Measurements from ENCODE around the gene COA6. TPM values are rescaled to one million over a fixed set of nuclear protein-coding genes. Genes with fewer than 3 reads are reported as not detected.

The COA6 gene
- total and polyA plus RNA-seq, 2 of the 13 experiments (the other 11 are each of a cell fraction or from before 2014, with no cell fraction given), result 32.4 to 104 TPM

DNA sequence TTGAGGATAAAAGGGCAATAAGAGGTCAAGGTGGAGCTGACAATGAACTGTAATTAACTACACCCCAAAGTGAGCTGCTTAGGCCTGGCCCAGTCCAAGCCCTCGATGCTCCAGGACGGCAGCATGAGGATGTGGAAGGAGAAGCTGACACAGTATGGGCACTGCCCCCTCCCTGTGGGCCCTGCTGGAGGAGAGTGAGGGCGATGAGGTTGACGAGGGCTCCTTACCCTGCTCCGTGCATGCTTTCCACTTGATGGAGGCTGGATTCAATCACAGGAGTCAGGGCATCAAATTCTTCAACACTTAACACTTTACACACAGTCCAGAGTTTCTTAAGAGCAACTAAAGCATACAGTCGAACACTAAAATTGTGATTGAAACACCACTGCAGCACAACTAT is 32.4 kb downstream of the COA6 start:
- H4K20me1 ChIP-seq (ENCODE audit: insufficient read depth, low read length), result no peaks in the 10 kb centered on the region; the same call in 1 of the 2 replicates
- no peaks in the 10 kb centered on the region for H3K79me2 ChIP-seq (ENCODE audit: insufficient read depth, low read length)
- FAIRE-seq (no peak), ATAC-seq (no peak), DNase-seq (ENCODE audit: low spot score) (no peak)
- TF ChIP-seq POLR2AphosphoS2 (IDR thresholded peaks at IDR 0.05; ENCODE audit: low read depth, low read length), result no peak
- TF ChIP-seq, protein P1, sequence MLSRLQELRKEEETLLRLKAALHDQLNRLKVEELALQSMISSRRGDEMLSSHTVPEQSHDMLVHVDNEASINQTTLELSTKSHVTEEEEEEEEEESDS (CRISPR knock-in tag; IDR thresholded peaks at IDR 0.05; ENCODE audit: borderline replicate concordance), result no peak
- TF ChIP-seq, protein P2, sequence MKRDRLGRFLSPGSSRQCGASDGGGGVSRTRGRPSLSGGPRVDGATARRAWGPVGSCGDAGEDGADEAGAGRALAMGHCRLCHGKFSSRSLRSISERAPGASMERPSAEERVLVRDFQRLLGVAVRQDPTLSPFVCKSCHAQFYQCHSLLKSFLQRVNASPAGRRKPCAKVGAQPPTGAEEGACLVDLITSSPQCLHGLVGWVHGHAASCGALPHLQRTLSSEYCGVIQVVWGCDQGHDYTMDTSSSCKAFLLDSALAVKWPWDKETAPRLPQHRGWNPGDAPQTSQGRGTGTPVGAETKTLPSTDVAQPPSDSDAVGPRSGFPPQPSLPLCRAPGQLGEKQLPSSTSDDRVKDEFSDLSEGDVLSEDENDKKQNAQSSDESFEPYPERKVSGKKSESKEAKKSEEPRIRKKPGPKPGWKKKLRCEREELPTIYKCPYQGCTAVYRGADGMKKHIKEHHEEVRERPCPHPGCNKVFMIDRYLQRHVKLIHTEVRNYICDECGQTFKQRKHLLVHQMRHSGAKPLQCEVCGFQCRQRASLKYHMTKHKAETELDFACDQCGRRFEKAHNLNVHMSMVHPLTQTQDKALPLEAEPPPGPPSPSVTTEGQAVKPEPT (CRISPR knock-in tag; IDR thresholded peaks at IDR 0.05; ENCODE audit: low read depth), result no peak
- no peak for TF ChIP-seq HDAC6 (IDR thresholded peaks at IDR 0.05; ENCODE audit: low read depth, low read length)
- TF ChIP-seq REPIN1 (CRISPR knock-in tag; IDR thresholded peaks at IDR 0.05; ENCODE audit: borderline replicate concordance, low read depth), result no peak
- no peak for TF ChIP-seq ZNF607 (CRISPR knock-in tag; IDR thresholded peaks at IDR 0.05; ENCODE audit: borderline replicate concordance)
- intact Hi-C loops (cut with micrococcal nuclease; ENCODE audit: unreplicated experiment) (no loop called here), in situ Hi-C loops (cut with HindIII; ENCODE audit: extremely low pct_ligation_motif_present, low pct_unique_long_range_greater_than_20kb) (no loop called here)
- WGBS (ENCODE audit: low lambda C conversion rate), result 93% methylated on average over 6 of the region's 6 CpGs
- H3K9ac ChIP-seq (ENCODE audit: insufficient read depth, low read depth, low read length), result no peak overlapping the region
- CTCF ChIA-PET (ENCODE audit: low intra/inter-chr PET ratio, low total read pairs), result no interaction called here
- peaks cover 3 to 23% of the 10 kb centered on the region in 2 experiments; a peak in 4 of 5 replicates for H3K36me3 ChIP-seq (replicated peaks in 1 of 2; ENCODE audit: control insufficient read depth in 1 of 2, insufficient read depth in 2 of 2, low read length in 2 of 2)
- H3K9me3 ChIP-seq (ENCODE audit: low read length), result no peaks in the 10 kb centered on the region
- no peaks in the 10 kb centered on the region; a peak in 1 of 5 replicates for H3K27me3 ChIP-seq (ENCODE audit: control insufficient read depth in 1 of 2, insufficient read depth in 2 of 2, low read length in 2 of 2)
- H3K4me3 ChIP-seq (replicated peaks in 1 of 3; ENCODE audit: insufficient read depth in 1 of 3, low read depth in 2 of 3, low read length in 3 of 3), result no peak overlapping the region
- peaks cover 4% of the 10 kb centered on the region; the same call in 1 of the 2 replicates for H3K4me1 ChIP-seq (ENCODE audit: insufficient read depth, low read length)
- no TSS peak for BruUV-seq (replicated peaks)
- H3K27ac ChIP-seq (ENCODE audit: extremely low read length, insufficient read depth, low read length), result no peak overlapping the region
- H2AFZ ChIP-seq (ENCODE audit: low read length), result no peak overlapping the region
- POLR2A ChIA-PET, result no interaction called here
- no peak overlapping the region for H3K4me2 ChIP-seq (ENCODE audit: low read depth, low read length)

DNA sequence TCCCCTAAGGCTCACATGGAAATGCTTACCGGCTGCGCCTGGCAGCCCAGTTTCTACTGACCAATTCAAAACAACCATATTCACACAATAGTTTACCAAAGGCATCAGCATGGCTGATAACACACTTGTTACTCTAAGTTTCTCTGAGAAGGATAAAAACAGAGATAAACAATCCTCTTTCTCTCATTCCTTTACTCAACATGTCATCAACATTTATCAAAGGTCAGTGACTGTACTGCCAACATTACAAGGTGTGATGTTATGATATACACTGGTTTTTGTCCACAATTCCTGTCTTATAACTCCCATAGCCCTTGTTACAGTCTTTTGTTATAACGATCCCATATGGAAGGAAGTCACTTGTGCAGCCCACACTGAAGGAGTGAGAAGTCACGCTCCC is 33.6 kb downstream of the COA6 start:
- H3K4me1 ChIP-seq (ENCODE audit: insufficient read depth, low read length), result peaks cover 4% of the 10 kb centered on the region; the same call in 1 of the 2 replicates
- in situ Hi-C loops (cut with HindIII; ENCODE audit: extremely low pct_ligation_motif_present, low pct_unique_long_range_greater_than_20kb) (no loop called here), intact Hi-C loops (cut with micrococcal nuclease; ENCODE audit: unreplicated experiment) (no loop called here)
- ChIA-PET POLR2A (no interaction called here), CTCF (ENCODE audit: low intra/inter-chr PET ratio, low total read pairs) (no interaction called here)
- DNase-seq (ENCODE audit: low spot score) (no peak), ATAC-seq (no peak), FAIRE-seq (no peak)
- H3K9ac ChIP-seq (ENCODE audit: insufficient read depth, low read depth, low read length), result no peak overlapping the region
- no TSS peak for BruUV-seq (replicated peaks)
- peaks cover 3 to 29% of the 10 kb centered on the region in 2 experiments; a peak in 4 of 5 replicates for H3K36me3 ChIP-seq (replicated peaks in 1 of 2; ENCODE audit: control insufficient read depth in 1 of 2, insufficient read depth in 2 of 2, low read length in 2 of 2)
- H2AFZ ChIP-seq (ENCODE audit: low read length), result no peak overlapping the region
- no peaks in the 10 kb centered on the region for H3K9me3 ChIP-seq (ENCODE audit: low read length)
- WGBS (ENCODE audit: low lambda C conversion rate), result 99% methylated on average over 4 of the region's 4 CpGs
- H3K79me2 ChIP-seq (ENCODE audit: insufficient read depth, low read length), result no peaks in the 10 kb centered on the region
- no peak overlapping the region for H3K27ac ChIP-seq (ENCODE audit: extremely low read length, insufficient read depth, low read length)
- H3K4me2 ChIP-seq (ENCODE audit: low read depth, low read length), result no peak overlapping the region
- H4K20me1 ChIP-seq (ENCODE audit: insufficient read depth, low read length), result no peaks in the 10 kb centered on the region; the same call in 1 of the 2 replicates
- no peaks in the 10 kb centered on the region; a peak in 1 of 5 replicates for H3K27me3 ChIP-seq (ENCODE audit: control insufficient read depth in 1 of 2, insufficient read depth in 2 of 2, low read length in 2 of 2)
- H3K4me3 ChIP-seq (replicated peaks in 1 of 3; ENCODE audit: insufficient read depth in 1 of 3, low read depth in 2 of 3, low read length in 3 of 3), result no peak overlapping the region
- TF ChIP-seq, protein P3, sequence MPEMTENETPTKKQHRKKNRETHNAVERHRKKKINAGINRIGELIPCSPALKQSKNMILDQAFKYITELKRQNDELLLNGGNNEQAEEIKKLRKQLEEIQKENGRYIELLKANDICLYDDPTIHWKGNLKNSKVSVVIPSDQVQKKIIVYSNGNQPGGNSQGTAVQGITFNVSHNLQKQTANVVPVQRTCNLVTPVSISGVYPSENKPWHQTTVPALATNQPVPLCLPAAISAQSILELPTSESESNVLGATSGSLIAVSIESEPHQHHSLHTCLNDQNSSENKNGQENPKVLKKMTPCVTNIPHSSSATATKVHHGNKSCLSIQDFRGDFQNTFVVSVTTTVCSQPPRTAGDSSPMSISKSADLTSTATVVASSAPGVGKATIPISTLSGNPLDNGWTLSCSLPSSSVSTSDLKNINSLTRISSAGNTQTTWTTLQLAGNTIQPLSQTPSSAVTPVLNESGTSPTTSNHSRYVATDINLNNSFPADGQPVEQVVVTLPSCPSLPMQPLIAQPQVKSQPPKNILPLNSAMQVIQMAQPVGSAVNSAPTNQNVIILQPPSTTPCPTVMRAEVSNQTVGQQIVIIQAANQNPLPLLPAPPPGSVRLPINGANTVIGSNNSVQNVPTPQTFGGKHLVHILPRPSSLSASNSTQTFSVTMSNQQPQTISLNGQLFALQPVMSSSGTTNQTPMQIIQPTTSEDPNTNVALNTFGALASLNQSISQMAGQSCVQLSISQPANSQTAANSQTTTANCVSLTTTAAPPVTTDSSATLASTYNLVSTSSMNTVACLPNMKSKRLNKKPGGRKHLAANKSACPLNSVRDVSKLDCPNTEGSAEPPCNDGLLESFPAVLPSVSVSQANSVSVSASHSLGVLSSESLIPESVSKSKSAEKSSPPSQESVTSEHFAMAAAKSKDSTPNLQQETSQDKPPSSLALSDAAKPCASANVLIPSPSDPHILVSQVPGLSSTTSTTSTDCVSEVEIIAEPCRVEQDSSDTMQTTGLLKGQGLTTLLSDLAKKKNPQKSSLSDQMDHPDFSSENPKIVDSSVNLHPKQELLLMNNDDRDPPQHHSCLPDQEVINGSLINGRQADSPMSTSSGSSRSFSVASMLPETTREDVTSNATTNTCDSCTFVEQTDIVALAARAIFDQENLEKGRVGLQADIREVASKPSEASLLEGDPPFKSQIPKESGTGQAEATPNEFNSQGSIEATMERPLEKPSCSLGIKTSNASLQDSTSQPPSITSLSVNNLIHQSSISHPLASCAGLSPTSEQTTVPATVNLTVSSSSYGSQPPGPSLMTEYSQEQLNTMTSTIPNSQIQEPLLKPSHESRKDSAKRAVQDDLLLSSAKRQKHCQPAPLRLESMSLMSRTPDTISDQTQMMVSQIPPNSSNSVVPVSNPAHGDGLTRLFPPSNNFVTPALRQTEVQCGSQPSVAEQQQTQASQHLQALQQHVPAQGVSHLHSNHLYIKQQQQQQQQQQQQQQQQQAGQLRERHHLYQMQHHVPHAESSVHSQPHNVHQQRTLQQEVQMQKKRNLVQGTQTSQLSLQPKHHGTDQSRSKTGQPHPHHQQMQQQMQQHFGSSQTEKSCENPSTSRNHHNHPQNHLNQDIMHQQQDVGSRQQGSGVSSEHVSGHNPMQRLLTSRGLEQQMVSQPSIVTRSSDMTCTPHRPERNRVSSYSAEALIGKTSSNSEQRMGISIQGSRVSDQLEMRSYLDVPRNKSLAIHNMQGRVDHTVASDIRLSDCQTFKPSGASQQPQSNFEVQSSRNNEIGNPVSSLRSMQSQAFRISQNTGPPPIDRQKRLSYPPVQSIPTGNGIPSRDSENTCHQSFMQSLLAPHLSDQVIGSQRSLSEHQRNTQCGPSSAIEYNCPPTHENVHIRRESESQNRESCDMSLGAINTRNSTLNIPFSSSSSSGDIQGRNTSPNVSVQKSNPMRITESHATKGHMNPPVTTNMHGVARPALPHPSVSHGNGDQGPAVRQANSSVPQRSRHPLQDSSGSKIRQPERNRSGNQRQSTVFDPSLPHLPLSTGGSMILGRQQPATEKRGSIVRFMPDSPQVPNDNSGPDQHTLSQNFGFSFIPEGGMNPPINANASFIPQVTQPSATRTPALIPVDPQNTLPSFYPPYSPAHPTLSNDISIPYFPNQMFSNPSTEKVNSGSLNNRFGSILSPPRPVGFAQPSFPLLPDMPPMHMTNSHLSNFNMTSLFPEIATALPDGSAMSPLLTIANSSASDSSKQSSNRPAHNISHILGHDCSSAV (CRISPR knock-in tag; IDR thresholded peaks at IDR 0.05; ENCODE audit: borderline replicate concordance), result no peak
- TF ChIP-seq PRPF4 (IDR thresholded peaks at IDR 0.05; ENCODE audit: low read depth, low read length, poor library complexity, severe bottlenecking), result no peak

Data from HepG2 (cell line).